ENCODE measurements around the gene ERG28. TPM values are rescaled to one million over a fixed set of nuclear protein-coding genes. Genes with fewer than 3 reads are reported as not detected.

The ERG28 gene
- total RNA-seq, 1 donor from 2014 or later, result 38.9 TPM

GRCh38 chr14:75614179-75614578, 46.5 kb downstream of the ERG28 start:
- Mint-ChIP-seq H3K4me3 (no peak overlapping the region), H3K27ac (ENCODE audit: unreplicated experiment) (no peak overlapping the region), H3K4me1 (peaks cover 20% of the 10 kb centered on the region), H3K9me3 (peaks cover 11% of the 10 kb centered on the region), H3K27me3 (ENCODE audit: low read depth) (no peaks in the 10 kb centered on the region), H3K36me3 (ENCODE audit: low read depth) (no peaks in the 10 kb centered on the region)
- no peak for TF ChIP-seq CTCF (conservative IDR thresholded peaks at IDR 0.05)
- no peak for DNase-seq (ENCODE audit: low read depth, low spot score)

- no peak overlapping the region for H3K4me3 Mint-ChIP-seq
- H3K4me1 Mint-ChIP-seq, result peaks cover 22% of the 10 kb centered on the region
- H3K36me3 Mint-ChIP-seq (ENCODE audit: low read depth), result no peaks in the 10 kb centered on the region
- H3K9me3 Mint-ChIP-seq, result peaks cover 19% of the 10 kb centered on the region
- no peaks in the 10 kb centered on the region for H3K27me3 Mint-ChIP-seq (ENCODE audit: low read depth)
- H3K27ac Mint-ChIP-seq (ENCODE audit: unreplicated experiment), result no peak overlapping the region
- DNase-seq (ENCODE audit: low read depth, low spot score), result no peak
- TF ChIP-seq CTCF (conservative IDR thresholded peaks at IDR 0.05), result no peak
These were observed 48.5 kb downstream of the ERG28 start for GRCh38 chr14:75612157-75612556.

- H3K4me1 Mint-ChIP-seq, result peaks cover 22% of the 10 kb centered on the region
- H3K27ac Mint-ChIP-seq (ENCODE audit: unreplicated experiment), result no peak overlapping the region
- peaks cover 19% of the 10 kb centered on the region for H3K9me3 Mint-ChIP-seq
- H3K27me3 Mint-ChIP-seq (ENCODE audit: low read depth), result no peaks in the 10 kb centered on the region
- H3K4me3 Mint-ChIP-seq, result no peak overlapping the region
- no peak for TF ChIP-seq CTCF (conservative IDR thresholded peaks at IDR 0.05)
- DNase-seq (ENCODE audit: low read depth, low spot score), result no peak
- H3K36me3 Mint-ChIP-seq (ENCODE audit: low read depth), result no peaks in the 10 kb centered on the region
These were observed 49.8 kb downstream of the ERG28 start for GRCh38 chr14:75610834-75611233.

GRCh38 chr14:75609606-75610475, 50.8 kb downstream of the ERG28 start:
- H3K4me3 Mint-ChIP-seq, result no peak overlapping the region
- no peaks in the 10 kb centered on the region for H3K27me3 Mint-ChIP-seq (ENCODE audit: low read depth)
- peaks cover 22% of the 10 kb centered on the region for H3K4me1 Mint-ChIP-seq
- H3K27ac Mint-ChIP-seq (ENCODE audit: unreplicated experiment), result peak overlapping the region; percentile 62
- H3K36me3 Mint-ChIP-seq (ENCODE audit: low read depth), result no peaks in the 10 kb centered on the region
- H3K9me3 Mint-ChIP-seq, result peaks cover 19% of the 10 kb centered on the region
- TF ChIP-seq CTCF (conservative IDR thresholded peaks at IDR 0.05), result no peak
- DNase-seq (ENCODE audit: low read depth, low spot score), result no peak

GRCh38 chr14:75609116-75609515, 51.6 kb downstream of the ERG28 start:
- TF ChIP-seq CTCF (conservative IDR thresholded peaks at IDR 0.05), result no peak
- H3K27me3 Mint-ChIP-seq (ENCODE audit: low read depth), result no peaks in the 10 kb centered on the region
- H3K4me1 Mint-ChIP-seq, result peaks cover 22% of the 10 kb centered on the region
- DNase-seq (ENCODE audit: low read depth, low spot score), result no peak
- no peak overlapping the region for H3K4me3 Mint-ChIP-seq
- H3K27ac Mint-ChIP-seq (ENCODE audit: unreplicated experiment), result no peak overlapping the region
- no peaks in the 10 kb centered on the region for H3K36me3 Mint-ChIP-seq (ENCODE audit: low read depth)
- H3K9me3 Mint-ChIP-seq, result peaks cover 15% of the 10 kb centered on the region
